Natural killer cell treated with Interleukin-12 subunit alpha and Interleukin-12 subunit beta and Interleukin-15 and Interleukin-18, amount 100 ng/mL, for 72 hours (primary cell): Measurements from ENCODE around the gene STK39. TPM values are rescaled to one million over a fixed set of nuclear protein-coding genes. Genes with fewer than 3 reads are reported as not detected.
"Not testable (repeated sequence)": the region's sequence is repeated elsewhere in the genome, so short reads cannot be mapped to it uniquely, and the experiment has no call there.

ENCODE experiments used
- ATAC-seq, 2 donors: fragments of 150-1000 bp; cut with Tn5 transposase in 1 of 2; sonication (Bioruptor Pico), chemical (Tn5 transposase) in 1 of 2; 2 replicates each; pipeline ENCODE4 v1.10.0; 2021
- DNase-seq: peaks from one replicate; pipeline ENCODE4 v3.0.0; 2022; ENCODE audit warnings: low spot score
- H3K27ac Mint-ChIP-seq, 2 donors: 1 replicate in 1 of 2; 2 replicates in 1 of 2; pipeline ENCODE4 v1.8.0; 2022; ENCODE audit warnings: mixed read lengths in 2 of 2, mild to moderate bottlenecking in 1 of 2, moderate library complexity in 1 of 2
- H3K27me3 Mint-ChIP-seq, 2 donors: 1 replicate in 1 of 2; 2 replicates in 1 of 2; pipeline ENCODE4 v1.8.0; 2022; ENCODE audit warnings: mixed read lengths in 2 of 2
- H3K36me3 Mint-ChIP-seq: one replicate; pipeline ENCODE4 v1.8.0; 2022; ENCODE audit warnings: mixed read lengths
- H3K4me1 Mint-ChIP-seq, 2 donors: 1 replicate in 1 of 2; 2 replicates in 1 of 2; pipeline ENCODE4 v1.8.0; 2022; ENCODE audit warnings: low read depth in 2 of 2, mixed read lengths in 2 of 2, mild to moderate bottlenecking in 1 of 2
- H3K4me3 Mint-ChIP-seq: one replicate; pipeline ENCODE4 v1.8.0; 2022; ENCODE audit warnings: mixed read lengths
- H3K9me3 Mint-ChIP-seq: 2 replicates; pipeline ENCODE4 v1.8.0; 2022; ENCODE audit warnings: mixed read lengths
- total RNA-seq, 2 donors: library from RNA; stranded (reverse); gene quantifications; one replicate each; pipeline ENCODE4 v1.2.3, GENCODE V29; 2022

Gene STK39
- 10 to 100 TPM; 39.1 to 52.0 TPM for total RNA-seq

DNA sequence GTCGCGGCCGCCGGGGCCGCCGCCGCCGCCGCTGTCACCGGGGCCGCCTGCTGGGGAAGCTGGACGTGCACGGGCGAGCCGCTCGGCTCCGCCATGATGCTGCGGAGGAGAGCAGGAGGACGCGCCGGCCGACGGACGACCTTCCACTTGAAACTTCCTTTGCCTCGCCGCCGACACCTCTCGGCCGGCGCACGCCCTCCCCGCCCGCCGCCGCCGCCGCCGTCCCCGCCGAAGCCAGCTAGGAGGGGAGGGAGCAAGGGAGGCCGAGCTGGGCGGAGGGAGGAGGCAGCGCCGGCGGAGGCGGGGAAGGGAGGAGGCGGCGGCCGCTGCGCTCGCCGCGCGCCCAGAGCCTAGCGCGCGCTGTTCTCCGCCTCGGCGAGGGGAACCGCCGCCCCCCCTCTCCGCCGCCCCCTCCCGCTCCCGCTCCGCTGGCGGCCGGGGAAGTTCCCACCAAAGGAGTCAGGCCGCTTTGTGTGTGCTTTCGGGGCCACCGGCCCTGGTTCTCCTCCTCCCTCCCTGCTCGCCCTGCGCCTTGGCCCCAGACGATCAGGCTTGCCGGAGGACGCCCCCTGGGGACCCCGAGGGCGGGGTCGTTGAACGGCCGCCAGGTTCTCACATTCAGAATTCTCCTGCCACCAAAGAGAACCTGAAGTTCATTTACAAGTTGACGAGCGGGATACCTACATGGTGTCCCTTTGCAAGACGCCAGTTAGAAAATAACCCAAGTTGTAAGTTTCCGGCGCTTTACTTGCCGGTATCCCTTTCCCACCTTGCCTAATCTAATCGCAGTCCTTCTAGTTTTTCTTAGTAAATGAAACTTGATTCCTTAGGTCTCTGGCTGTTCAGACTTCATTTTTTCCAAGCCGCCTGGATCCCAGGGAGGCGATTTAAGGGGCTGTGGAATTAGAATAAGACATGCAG, at the start of gene STK39:
TSS of gene STK39 (minus strand) at position 255 of the 921 bp plus-strand sequence. CDS start at position 95, 160 bp downstream.
- no peaks in the 10 kb centered on the region for H3K9me3 Mint-ChIP-seq
- peak within 1 kb of the TSS; percentile 97 for H3K4me3 Mint-ChIP-seq
- ATAC-seq (peak; percentile 82 to 89), DNase-seq (peak; percentile 91)
- H3K36me3 Mint-ChIP-seq: peaks cover 6% of the 10 kb centered on the region
- H3K27ac Mint-ChIP-seq: peak within 1 kb of the TSS; percentile 87 to 92
- peaks cover 40 to 52% of the 10 kb centered on the region in 2 donors for H3K4me1 Mint-ChIP-seq
- no peaks in the 10 kb centered on the region for H3K27me3 Mint-ChIP-seq

DNA sequence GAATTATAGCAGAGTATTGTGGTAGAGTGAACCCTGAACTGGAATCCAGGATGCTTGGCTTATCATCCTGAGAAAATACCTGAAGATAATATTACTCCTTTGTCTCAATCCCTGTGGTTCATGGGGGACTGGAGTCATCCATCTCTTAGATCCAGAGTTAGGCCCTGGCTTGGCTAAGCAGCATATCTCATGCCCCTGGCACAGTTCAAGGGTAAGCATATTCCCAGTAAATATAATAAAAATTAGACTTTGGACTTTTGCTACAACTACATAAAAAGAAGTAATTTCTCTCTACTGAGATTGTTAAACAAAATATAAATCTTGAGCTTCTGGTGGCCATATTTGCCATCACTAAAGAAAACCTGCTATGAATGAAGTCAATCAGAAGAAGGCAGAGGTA, 47.7 kb upstream of the STK39 start:
- no peaks in the 10 kb centered on the region for H3K36me3 Mint-ChIP-seq
- no peak overlapping the region for H3K4me3 Mint-ChIP-seq
- no peaks in the 10 kb centered on the region for H3K4me1 Mint-ChIP-seq
- no peaks in the 10 kb centered on the region for H3K9me3 Mint-ChIP-seq
- DNase-seq (no peak), ATAC-seq (no peak)
- peaks cover 0 to under 1% of the 10 kb centered on the region in 2 donors for H3K27me3 Mint-ChIP-seq
- no peak overlapping the region for H3K27ac Mint-ChIP-seq

DNA sequence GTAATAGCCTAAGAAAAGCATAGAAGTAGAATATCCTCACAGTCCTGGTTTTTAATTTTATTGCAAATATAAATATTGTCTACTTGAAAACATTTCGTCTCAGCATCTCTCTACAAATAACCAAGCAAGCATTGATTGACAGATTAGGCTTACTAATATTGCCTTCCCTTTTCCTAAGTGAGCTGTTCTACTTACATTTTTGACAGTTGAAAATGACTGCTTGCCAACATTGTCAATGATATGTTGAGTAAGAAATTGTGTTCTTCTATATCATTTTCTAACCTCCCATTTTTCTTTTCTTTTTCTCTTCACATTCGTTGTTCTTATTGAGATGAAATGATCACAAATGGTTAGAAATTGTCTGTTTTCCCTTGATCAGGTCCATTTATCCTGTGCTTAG, 47.0 kb upstream of the STK39 start:
- no peak overlapping the region for H3K27ac Mint-ChIP-seq
- H3K4me3 Mint-ChIP-seq: no peak overlapping the region
- no peaks in the 10 kb centered on the region for H3K36me3 Mint-ChIP-seq
- H3K27me3 Mint-ChIP-seq: no peaks in the 10 kb centered on the region
- DNase-seq: no peak
- no peak for ATAC-seq
- no peaks in the 10 kb centered on the region for H3K4me1 Mint-ChIP-seq
- no peaks in the 10 kb centered on the region for H3K9me3 Mint-ChIP-seq

DNA sequence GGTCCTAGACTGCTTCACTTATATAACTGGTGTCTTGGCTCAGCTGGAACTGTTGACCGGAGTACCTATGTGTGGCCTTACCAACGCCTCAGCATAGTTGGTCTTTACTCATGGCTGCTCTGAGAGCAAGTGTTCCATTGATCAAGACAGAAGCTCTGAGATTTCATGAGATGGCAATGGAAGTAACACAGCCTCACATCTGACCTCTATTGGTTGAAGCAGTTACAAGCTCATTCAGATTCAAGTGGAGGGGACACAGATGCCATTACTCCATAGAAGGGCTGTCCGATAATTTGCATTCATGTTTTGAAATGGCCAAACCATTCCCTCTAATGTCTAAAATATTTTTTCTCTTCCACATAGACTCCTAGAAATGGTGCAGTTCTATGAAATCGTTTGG, 46.4 kb upstream of the STK39 start:
- DNase-seq (no peak), ATAC-seq (no peak)
- Mint-ChIP-seq H3K4me3 (no peak overlapping the region), H3K36me3 (no peaks in the 10 kb centered on the region), H3K27me3 (no peaks in the 10 kb centered on the region), H3K4me1 (no peaks in the 10 kb centered on the region), H3K9me3 (no peaks in the 10 kb centered on the region), H3K27ac (no peak overlapping the region)

DNA sequence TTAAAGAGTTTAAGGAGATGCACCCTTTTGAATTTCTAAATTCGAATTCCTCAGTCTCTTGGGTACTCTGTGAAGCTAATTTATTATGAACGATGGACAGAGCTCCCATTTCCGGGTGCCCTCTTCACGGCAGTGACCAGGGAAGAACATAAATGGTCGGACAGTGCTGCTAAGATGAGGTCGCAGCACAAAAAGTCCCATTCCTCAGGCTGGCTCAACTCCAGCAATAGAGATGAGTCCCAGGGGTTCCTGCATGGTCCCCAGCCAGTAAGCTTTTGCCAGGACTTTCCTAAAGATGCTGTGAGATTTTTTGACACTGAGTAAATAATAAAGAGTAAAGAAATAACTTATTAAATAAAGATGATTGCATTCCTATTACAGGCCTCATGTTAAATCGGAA, 43.0 kb upstream of the STK39 start:
- ATAC-seq (no peak), DNase-seq (no peak)
- Mint-ChIP-seq H3K9me3 (no peaks in the 10 kb centered on the region), H3K27me3 (no peaks in the 10 kb centered on the region), H3K27ac (no peak overlapping the region), H3K4me3 (no peak overlapping the region), H3K4me1 (no peaks in the 10 kb centered on the region), H3K36me3 (no peaks in the 10 kb centered on the region)

DNA sequence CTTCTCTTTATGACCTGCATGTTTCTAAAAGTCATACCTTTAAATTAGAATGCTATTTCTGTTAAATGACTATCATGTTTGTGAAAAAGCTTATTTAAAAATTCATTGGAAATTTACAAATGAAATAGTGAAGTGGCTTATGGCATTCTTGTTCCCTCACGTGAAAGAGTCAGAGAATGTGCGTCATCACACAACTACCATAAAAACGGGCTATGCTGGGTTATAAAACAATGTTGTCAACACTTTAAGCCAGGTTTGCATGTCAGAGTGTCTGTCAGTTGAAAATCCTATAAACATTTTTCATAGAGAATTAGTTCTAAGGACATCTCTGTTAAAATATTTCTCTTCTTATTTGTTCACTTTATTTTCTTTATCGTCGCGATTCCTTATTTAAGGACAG, 42.5 kb upstream of the STK39 start:
- H3K27me3 Mint-ChIP-seq: no peaks in the 10 kb centered on the region
- H3K27ac Mint-ChIP-seq: no peak overlapping the region
- no peaks in the 10 kb centered on the region for H3K36me3 Mint-ChIP-seq
- H3K4me1 Mint-ChIP-seq: no peaks in the 10 kb centered on the region
- no peaks in the 10 kb centered on the region for H3K9me3 Mint-ChIP-seq
- ATAC-seq (no peak), DNase-seq (no peak)
- no peak overlapping the region for H3K4me3 Mint-ChIP-seq

DNA sequence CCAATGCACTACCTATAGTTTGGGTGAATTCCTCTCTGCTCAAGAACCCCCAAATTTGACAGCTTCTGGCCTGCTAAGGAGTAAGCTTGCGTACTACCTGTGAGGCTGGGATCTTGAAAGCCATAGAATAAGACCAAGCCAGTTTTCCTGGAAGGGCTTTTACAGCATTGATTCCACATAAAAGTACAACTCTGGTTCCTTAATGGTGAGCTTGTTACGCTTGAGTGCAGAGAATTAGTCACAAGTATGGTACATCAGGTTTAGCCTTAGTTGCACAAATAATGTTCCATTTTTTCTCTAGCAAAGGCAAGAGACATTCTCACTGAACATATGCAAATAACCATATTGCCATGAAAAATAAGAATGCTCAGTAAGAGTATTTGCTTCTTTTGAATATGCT, 39.1 kb upstream of the STK39 start:
- H3K36me3 Mint-ChIP-seq: no peaks in the 10 kb centered on the region
- no peaks in the 10 kb centered on the region for H3K4me1 Mint-ChIP-seq
- H3K4me3 Mint-ChIP-seq: no peak overlapping the region
- no peak overlapping the region for H3K27ac Mint-ChIP-seq
- H3K9me3 Mint-ChIP-seq: no peaks in the 10 kb centered on the region
- DNase-seq: no peak
- H3K27me3 Mint-ChIP-seq: no peaks in the 10 kb centered on the region
- no peak for ATAC-seq

DNA sequence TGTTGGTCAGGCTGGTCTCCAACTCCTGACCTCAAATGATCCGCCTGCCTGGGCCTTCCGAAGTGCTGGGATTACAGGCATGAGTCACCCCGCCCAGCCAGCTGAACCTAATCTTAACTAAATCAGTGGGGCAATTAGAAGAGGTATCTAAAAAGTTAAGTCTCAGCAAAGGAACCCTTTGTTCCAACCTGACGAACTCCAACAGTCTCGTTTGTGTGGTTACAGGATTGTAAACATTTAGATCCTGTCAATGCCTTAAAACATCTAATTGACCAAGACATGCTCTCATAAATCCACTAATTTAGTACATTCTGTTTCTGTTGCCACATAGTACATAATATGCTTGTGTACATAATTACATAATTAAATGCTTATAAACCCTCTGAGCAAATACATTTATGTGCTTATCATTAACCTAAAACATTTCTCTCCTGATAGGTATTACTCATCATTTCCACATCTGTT, 31.1 kb upstream of the STK39 start:
- no peak for ATAC-seq
- Mint-ChIP-seq H3K4me1 (no peaks in the 10 kb centered on the region), H3K27me3 (peaks cover 6 to 13% of the 10 kb centered on the region in 2 donors), H3K27ac (no peak overlapping the region), H3K9me3 (no peaks in the 10 kb centered on the region), H3K36me3 (no peaks in the 10 kb centered on the region), H3K4me3 (no peak overlapping the region)
- no peak for DNase-seq

DNA sequence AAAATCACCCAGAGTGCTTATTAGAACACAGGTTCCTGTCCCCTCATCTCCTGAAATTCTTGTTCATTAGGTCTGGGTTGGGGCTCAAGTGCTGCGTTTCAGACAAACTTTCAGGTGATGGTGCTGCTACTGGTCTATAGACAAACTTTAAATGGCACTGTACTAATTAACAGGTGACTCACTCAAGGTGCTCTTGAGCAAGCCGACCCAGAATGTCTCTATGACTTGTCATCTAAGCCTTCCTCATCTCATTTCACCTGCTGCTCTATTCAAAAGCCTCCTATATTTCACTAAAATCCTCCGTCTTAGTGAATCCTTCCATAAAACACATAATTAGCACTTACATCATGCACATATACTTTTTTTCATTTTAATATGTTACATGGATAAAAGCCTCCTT, 29.9 kb upstream of the STK39 start:
- Mint-ChIP-seq H3K9me3 (no peaks in the 10 kb centered on the region), H3K36me3 (no peaks in the 10 kb centered on the region), H3K4me1 (no peaks in the 10 kb centered on the region), H3K27me3 (peaks cover 6 to 13% of the 10 kb centered on the region in 2 donors), H3K4me3 (no peak overlapping the region), H3K27ac (no peak overlapping the region)
- ATAC-seq (no peak), DNase-seq (no peak)

DNA sequence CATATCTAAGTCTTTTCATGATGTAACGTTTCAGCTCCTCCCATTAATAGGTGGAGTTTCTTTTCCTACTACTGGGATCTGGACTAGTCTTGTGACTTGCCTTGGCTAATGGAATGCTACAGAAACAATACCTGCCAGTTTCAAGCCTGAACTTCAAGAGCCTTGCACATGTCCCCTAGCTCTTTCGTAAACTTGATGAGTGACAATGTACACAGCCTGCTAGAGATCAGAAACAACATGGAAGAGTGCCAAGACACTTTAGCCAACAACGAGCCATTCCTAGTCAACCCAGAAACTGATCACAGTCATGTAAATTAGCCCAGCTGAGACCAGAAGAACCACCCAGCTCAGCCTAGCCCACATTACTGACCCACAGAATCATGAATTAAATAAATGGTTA, 24.8 kb upstream of the STK39 start:
- DNase-seq (no peak), ATAC-seq (no peak)
- Mint-ChIP-seq H3K27me3 (no peaks in the 10 kb centered on the region), H3K4me3 (no peak overlapping the region), H3K4me1 (no peaks in the 10 kb centered on the region), H3K27ac (no peak overlapping the region), H3K36me3 (no peaks in the 10 kb centered on the region), H3K9me3 (no peaks in the 10 kb centered on the region)

DNA sequence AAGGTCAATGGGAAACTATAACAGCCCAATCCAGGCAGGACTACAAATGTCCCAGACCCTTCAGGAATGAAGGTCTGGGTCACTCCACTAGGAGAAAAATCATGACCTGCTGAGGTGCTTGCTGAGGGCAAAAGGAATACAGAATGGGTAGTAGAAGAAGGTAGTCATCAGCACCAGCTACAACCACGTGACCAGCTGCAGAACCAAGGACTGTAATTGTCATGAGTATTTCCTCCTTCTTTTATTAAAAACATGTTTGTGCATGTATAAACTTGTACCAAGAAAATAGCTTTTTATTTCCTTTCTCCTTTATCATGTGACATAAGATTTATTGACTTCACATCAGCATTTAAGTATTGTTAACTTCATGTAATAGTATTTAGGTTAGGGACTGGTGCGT, 15.5 kb upstream of the STK39 start:
- peaks cover 11% of the 10 kb centered on the region for H3K36me3 Mint-ChIP-seq
- not testable (repeated sequence) for H3K27ac Mint-ChIP-seq, ATAC-seq, H3K4me3 Mint-ChIP-seq, H3K27me3 Mint-ChIP-seq, H3K4me1 Mint-ChIP-seq, DNase-seq, H3K9me3 Mint-ChIP-seq

DNA sequence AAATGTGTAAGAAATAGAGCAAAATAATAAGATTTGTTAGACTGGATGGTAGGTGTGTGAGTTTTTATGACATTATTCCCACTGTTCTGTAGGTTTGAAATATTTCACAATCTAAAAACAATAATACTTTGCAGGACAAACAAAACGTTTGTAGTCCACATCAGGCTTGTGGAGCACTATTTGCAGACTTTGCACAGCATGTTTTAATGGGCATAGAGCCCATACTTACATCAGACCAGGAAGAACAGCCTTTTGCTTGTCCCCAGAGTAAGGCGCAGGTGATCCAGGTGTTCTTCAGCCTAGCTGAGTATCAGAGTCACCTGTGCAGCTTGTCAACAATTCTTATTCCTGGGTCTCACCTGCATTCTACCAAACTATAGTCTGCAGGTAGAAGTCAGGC, 9.1 kb upstream of the STK39 start:
- no peak overlapping the region for H3K27ac Mint-ChIP-seq
- H3K4me3 Mint-ChIP-seq: no peak overlapping the region
- H3K4me1 Mint-ChIP-seq: peaks cover 19% of the 10 kb centered on the region in 2 donors
- DNase-seq (no peak), ATAC-seq (no peak)
- peaks cover 11% of the 10 kb centered on the region for H3K36me3 Mint-ChIP-seq
- H3K27me3 Mint-ChIP-seq: no peaks in the 10 kb centered on the region
- peaks cover 7% of the 10 kb centered on the region for H3K9me3 Mint-ChIP-seq

DNA sequence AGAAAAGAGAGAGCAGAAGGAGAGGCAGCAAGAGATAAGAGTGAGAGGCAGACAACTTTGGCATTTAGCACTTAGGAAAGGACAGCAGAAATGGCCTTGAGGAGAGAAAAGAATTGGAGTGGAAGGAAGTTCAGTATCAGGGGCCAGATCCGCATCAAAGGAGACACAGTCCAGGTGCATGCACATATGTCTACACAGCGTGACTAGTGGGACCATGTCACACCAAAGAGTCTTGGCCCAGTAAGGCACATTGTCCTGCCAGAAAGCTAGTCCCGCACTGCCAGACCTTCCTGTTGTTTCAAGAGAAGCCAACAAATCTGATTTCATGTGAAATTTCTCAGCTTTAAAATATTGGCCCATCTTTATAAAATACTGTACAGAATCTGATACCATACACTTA, 8.5 kb upstream of the STK39 start:
- DNase-seq: no peak
- peaks cover 11% of the 10 kb centered on the region for H3K36me3 Mint-ChIP-seq
- H3K4me1 Mint-ChIP-seq: peaks cover 19% of the 10 kb centered on the region in 2 donors
- H3K27ac Mint-ChIP-seq: no peak overlapping the region
- H3K27me3 Mint-ChIP-seq: no peaks in the 10 kb centered on the region
- H3K4me3 Mint-ChIP-seq: no peak overlapping the region
- peaks cover 7% of the 10 kb centered on the region for H3K9me3 Mint-ChIP-seq
- ATAC-seq: no peak

DNA sequence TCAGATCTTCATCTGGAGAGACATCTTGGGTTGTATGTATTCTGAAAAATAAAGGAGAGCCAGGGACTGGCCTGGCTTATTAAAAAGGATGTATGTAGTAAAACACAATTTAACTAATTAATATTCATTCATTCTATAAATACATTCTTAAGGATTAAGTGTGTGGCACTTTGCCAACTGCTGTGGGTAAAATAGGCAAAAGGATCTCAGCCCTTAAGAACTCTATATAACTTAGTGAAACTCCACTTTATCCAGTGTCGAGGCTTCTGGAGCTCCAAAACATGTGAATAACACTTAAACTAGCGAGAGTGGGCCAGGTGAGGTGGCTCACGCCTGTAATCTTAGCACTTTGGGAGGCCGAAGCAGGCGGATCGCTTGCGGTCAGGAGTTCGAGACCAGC, 7.7 kb upstream of the STK39 start:
- Mint-ChIP-seq H3K36me3 (peaks cover 11% of the 10 kb centered on the region), H3K27ac (peak overlapping the region in 1 of 2 donors; percentile 65), H3K4me1 (peaks cover 19% of the 10 kb centered on the region in 2 donors), H3K27me3 (no peaks in the 10 kb centered on the region), H3K4me3 (no peak overlapping the region), H3K9me3 (peaks cover 7% of the 10 kb centered on the region)
- no peak for DNase-seq
- no peak for ATAC-seq
